NCI-H82 (cell line): Measurements from ENCODE around the gene SMAD7.

ENCODE experiments used
- DNase-seq: peaks from one replicate; lab custom pipeline; 2025; lab: John Stamatoyannopoulos, UW

The SMAD7 gene

DNA sequence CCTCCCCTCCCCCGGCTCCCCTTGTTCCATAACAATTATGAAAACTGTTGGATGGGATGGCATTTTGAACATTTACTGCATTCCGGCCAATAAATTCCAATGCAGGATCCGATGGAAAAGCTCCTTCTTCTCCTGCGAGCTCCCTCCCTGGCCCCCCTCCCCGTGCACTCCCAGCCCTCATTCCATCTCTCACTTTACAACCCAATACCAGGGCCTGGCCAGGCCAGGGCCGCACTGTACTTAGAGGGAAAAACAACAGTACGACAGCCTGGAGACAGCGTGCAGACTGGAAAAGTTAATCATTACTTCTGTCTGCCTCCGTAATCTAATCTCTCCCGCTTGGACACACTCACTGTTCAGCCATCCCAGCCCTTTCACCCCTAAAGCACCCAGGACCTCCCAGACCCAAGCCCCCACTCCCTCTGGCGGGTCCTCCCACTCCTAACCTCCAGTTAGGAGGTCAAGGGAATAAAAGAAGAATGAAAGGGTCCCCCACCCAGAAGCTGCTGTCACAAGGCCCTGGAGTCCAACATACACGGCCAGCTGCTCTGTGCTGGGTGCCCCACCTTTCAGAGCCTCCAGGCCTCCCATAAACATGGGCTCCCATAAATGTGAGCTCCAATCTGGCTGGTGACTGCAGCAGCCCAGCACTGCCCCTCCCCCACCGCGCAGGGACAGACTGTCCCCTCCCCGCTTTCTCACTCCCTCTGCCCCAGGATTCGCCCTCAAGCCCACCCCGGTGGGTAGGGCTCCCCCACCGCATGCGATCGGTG, 20.6 kb downstream of the SMAD7 start:
- DNase-seq = no peak

DNA sequence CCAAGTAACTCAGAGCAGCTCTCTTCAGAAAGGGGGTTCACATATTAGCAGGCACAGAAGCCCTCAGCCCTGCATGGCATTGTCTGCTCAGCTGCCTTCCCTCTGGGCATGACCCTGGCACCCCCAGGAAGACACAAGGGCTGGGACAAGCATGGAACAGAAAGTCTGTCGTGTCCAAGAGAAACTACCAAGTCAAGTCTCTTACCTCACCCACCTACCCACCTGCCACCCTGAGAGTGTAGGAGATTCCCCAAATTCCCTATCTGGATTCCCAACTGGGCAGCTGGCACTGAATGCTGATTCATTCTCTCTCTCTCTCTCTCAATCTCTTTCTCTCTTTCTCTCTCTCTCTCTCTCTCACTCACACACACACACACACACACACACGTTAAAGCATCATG, 21.6 kb downstream of the SMAD7 start:
- no peak for DNase-seq

DNA sequence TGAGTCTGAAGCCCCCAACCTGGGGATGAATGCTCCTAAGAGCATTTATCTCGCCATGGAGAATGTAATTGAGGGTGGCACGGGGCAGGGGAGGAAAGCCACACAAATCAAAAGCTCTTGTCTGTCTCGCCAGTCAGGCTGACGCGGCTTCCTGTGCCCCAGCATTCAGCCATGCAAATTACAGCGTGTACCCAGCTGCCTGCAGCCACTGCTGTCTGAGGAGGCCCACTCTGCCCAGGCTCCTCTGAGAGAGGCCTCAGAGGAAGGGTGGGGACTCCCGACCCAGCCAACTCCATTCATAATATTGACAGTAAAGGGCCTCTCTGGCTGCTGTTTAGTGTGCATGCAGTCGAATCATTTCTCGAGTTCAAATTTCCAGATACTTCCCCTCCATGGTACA, 22.0 kb downstream of the SMAD7 start:
- DNase-seq = no peak

DNA sequence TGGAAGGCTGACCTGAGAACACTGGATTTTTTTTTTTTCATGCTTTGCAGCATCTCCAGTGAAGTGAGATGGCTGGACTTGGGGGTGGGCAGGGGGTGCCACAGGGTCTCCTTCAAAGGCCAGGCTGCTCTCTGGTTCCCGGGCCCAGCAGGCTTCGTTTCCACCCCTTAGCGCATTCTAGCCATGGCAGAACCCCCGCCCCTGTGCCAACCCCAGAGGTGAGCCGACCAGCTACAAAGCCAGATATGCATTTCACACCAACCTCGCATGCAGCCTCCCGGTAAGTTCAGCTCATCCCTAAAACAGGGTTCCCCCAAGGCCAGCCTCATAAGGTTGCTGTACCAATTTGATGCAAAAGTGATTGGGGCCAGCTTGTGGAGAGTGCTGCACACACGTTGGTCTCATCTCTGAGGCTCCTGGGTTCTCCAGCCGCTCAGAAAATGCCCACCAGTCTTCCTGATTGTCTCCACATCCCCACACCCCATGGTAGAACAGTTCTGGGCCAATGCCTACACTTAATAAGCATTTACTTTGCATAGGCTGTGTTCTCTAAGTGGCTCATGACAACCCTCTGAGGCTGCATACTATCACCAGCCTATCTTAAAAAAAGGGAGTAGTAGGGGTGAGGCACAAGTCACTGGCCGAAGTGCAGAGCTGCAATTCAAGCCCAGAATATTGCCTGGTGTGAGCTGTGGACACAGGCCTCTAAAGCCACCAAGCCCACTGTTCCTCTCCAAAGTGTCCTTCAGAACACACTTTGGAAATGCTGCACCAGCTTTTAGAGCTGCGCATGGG, 23.3 kb downstream of the SMAD7 start:
- DNase-seq = no peak

DNA sequence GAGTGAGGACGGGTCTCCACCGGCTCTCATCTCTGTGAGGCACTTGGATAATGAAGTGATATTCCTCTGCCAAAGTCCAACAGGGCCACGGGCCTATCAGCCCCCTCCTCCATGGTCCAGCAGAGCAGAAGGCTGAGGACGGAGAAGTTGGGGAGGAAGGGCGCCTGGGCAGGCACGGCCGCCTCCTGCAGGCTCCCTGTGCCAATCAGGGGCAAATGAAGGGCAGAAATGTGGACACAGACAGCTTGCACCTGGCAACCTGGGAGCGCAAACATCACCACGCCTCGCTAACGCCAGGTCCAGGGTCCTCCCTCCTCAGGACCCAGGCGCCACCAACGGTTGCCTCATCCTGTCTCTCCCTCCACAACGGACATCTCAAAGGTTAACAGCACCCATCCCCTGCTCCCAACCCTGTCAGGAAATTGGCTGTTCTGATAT, 24.3 kb downstream of the SMAD7 start:
- DNase-seq = no peak

DNA sequence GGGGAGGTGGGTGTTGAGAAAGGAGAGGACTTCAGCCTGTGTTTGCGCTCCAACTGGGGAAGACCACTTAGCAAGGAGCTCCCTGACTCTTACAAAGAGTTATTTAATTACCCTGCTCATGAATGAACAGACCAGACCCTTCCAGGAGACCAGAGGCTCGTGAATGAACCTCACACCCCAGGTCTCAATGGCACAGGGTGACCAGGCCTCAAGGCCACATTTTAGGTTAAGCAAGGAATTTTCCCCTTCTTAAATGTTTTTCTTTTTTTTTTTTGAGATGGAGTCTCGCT, 25.3 kb downstream of the SMAD7 start:
- DNase-seq = no peak

DNA sequence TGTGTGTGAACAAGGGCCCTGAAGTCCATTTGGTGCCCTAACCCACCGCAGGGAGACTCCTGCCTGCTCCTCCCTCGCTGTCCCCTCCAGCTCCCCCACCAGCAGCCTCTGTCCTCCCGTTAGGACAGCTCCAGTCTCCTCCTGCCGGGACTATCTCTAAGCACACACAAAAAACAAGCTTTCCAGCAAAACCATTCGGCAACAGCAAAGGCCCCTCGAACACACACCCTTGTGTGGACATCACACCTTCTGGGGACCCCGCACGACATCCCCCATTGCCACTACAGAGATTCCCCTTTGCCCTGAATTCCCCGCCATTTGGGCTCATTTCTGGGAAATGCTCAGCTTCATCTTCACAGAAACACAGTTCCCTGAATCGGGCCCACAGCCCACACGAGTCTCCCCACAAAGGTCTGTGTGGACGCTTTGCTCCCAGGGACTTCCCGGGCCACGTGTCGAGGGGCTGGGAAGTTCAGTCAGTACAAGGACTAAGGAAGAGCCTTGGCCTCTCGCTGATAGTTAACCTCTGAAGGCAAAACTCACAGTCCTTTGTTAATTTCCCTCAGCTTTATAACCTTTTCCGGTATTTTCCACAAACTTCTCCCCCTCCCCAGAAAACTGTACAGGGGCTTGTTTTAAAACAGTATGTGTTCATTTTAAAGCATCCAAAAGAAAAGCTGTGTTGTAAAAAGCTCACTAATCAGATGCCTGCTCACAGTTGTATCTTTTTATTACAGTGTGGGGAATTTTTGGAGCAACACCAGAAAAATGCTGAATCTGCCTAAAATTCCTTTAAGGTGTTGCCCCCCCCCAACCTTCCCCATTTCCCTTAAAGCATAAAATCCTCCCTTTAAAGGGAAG, 25.9 kb downstream of the SMAD7 start:
- DNase-seq = no peak

DNA sequence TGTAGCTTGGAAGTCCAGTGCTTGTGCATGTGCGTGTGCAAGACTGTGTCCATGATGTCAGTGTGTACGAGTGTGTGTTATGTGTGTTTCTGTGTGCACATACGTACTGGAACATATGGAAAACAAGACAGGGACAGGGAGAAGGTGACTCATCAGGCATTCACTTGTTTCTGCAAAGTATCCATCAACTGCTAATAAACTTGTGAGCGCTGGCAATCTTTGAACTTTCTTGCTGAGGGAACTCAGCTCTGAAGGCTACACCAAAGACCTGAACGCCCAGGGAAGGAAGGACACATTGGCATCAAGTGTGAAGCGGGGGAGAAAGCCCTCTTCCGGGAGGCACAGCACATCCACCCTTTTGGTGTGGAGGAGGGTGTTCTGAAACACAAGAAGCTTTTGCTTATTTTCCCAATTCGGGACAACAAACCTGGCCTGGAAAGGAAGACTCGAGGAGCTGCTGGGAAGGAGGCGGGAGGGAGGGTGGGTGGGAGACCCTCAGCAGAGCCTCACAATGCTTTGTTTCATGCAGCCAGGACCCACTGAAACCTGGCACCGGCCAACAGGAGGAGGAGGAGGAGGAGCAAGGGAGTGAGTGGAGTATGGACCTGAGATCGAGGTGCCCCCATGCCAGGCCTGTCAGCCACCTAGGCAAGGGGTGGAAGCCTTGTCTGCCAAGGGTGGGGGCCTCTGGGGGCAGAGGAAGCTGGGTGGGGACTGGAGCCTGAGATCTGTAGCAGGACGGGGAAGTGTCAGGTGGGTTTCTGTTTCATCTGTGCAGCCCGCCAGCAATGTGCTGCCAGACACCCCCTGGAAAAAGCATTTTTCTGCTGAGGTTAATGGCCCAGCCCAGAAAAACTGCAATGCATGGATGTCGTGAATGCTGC, 26.8 kb downstream of the SMAD7 start:
- no peak for DNase-seq

DNA sequence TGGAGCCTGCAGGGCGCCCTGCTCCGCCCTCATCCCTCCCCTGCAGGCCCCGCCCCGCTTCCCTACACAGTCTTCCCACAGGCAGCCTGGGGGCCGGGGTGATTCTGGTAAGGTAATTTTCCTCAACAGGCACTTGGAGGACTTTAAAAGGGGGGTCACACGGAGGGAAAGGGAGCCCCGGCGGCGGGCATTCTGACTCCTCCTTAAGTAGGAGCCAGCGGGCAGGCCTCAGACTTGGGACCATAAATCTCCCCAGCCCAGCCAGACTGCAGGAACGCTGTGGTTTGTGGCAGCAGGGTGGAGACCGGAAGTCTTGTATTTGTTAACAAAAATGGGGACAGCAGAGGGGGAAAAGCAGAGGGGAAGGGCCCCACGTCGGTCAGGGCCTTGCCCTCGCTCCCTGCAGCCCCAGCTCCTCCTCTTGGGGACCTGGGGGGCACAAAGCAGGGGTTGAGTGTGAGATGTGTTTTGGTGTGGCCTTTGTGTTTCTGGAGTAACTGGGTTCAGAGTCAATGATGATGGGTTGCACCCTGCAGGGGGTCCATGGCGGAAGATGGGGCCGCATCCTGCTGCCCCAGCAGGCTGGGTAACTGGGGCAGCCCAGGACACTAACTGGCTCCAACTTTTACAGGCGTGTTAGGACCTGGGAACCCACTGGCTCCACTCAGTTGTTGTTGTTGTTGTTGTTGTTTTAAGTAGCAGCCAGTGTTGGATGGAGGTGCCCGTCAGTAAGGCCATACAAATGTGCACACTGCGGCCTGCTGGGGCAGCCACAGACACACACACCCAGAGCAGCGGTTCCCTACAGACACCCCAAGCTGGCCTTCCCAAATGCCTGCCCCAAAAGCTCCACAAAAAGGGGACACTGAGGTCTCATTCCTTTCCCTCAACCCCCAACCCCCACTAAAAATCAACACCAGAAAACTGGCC, 27.7 kb downstream of the SMAD7 start:
- no peak for DNase-seq

DNA sequence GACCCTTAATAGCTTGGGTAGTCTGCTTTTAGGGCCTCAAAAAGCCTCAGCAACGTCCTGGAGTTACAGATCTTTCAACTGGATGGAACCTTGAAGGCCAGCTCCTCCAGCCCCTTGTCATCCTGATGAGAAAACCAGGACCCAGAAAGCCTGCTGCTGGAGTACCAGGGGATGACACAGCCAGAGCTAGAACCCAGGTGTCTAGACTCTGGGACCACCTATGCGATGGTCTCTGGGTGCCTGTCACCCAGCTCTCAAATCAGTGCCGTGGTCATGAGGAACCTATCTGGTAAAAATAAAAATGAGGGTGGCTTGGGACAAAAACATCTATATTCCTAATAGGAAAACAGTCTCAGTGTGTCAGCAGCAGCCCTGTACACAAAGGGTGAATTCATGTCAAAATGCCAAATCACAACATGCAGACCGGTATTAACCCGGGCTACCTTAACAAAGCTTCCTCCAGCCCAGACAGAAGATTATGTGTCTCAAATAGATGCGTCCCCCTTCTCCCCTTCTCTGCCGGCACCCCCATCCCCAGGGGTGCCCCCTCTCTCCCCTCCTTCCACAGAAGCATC, 28.5 kb downstream of the SMAD7 start:
- DNase-seq = no peak

DNA sequence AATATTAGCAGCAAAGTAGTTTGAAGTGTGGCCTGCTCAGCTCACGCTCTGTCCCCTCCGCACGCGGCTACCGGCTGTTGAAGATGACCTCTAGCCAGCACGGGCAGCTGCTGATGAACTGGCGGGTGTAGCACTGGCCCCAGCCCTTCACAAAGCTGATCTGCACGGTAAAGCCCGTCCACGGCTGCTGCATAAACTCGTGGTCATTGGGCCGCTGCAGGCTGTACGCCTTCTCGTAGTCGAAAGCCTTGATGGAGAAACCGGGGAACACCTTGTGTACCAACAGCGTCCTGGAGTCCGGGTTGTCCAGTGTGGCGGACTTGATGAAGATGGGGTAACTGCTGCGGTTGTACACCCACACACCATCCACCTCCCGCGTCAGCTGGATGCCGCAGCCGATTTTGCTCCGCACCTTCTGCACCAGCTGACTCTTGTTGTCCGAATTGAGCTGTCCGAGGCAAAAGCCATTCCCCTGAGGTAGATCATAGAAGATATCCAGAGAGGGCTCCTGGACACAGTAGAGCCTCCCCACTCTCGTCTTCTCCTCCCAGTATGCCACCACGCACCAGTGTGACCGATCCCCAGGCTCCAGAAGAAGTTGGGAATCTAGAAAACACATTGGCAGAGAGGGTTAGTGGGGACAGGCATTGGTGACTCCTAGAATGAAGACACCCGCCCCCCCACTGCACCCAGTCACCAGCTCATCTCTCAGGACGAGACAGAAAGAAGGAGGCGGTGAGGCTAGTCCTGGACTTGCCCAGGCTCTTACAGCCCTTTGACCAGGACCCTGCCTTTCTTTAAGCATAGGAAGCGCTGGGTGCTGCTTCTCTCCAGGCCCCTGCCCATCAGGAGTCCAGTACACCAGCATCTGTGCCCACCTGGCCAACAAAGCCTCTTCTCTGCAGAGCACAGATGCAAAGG, 29.2 kb downstream of the SMAD7 start:
- DNase-seq = no peak

DNA sequence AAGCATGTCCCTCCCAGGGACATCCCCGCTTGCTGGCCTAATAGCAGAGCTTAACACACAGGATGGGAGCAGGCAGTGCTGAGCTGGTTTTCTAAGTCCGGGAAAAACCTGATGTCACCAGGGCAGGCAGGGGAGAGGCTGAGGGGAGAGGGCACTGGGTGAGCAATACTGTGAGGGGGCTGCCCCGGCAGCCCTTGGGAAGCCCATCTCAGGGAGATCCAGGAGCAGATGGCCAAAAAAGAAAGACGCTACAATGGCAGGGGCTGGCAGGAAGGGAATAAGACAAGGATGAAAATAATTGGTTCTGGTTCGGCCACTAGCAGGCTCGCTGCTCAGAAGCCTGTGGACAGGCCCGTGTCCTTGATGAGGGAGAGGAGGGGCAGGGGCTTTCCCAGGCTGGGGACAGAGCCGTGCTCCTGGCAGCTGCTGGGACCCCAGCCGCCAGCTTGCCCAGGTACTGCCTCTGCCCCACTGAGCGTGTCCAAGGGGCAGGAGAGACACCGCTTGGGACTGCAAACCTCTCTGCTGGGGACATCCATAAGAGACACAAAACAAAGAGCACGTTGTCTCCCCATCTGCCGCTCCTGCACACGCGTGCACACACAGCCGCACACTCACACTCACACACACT, 30.2 kb downstream of the SMAD7 start:
- no peak for DNase-seq

DNA sequence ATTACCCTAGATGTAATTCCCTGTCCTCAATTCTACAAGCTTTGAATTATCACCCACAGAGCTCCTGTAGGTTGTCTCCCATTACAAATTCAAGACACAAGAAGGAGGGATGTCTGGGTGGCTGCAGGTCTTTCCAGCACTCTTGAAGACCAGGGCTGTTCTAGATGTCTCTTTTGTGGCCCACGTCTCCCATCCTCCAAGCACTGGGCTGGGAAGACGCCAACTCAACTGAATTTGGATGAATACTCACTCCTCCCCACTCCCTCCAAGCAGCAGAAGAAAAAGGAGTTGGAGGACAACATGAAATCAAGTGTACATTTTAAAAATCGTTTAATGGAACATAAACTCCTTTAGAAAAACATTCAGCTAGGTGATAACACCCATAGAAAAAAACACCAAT, 31.2 kb downstream of the SMAD7 start:
- no peak for DNase-seq

DNA sequence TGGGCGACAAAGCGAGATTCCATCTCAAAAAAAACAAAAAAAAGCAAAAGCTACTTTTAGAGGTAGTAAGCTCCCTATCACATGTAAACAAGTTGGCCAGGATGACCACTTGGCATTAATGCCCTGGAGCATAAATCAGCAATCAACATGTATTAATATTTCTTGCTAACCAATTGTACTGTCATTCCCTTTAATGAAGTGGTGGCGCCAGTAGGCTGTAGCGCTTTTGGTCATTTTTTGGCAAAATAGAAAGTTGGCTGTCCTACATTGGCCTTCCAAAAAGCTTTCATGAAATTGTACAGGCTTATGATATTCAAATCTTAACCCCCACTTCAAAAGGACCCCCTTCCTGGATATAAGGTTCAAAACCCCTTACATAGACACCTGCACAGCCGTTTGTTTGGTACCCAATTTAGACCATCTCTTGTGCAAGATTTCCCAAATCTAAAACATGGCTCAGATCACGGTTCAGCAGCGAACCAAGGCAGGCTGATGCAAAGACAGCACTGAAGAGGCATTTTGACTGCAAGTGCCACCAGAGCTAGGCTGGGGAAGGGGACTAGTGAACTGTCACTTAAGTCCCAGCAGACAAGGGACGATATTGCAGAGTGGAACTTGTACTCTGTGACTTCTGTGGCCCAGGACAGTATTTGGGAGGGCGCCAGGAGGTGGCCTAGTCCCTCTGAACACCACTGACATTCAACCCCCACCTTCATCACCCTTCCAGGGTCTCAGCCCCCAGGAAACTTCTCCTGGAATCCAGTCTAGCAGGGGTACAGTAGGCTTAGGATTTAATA, 31.9 kb downstream of the SMAD7 start:
- no peak for DNase-seq

DNA sequence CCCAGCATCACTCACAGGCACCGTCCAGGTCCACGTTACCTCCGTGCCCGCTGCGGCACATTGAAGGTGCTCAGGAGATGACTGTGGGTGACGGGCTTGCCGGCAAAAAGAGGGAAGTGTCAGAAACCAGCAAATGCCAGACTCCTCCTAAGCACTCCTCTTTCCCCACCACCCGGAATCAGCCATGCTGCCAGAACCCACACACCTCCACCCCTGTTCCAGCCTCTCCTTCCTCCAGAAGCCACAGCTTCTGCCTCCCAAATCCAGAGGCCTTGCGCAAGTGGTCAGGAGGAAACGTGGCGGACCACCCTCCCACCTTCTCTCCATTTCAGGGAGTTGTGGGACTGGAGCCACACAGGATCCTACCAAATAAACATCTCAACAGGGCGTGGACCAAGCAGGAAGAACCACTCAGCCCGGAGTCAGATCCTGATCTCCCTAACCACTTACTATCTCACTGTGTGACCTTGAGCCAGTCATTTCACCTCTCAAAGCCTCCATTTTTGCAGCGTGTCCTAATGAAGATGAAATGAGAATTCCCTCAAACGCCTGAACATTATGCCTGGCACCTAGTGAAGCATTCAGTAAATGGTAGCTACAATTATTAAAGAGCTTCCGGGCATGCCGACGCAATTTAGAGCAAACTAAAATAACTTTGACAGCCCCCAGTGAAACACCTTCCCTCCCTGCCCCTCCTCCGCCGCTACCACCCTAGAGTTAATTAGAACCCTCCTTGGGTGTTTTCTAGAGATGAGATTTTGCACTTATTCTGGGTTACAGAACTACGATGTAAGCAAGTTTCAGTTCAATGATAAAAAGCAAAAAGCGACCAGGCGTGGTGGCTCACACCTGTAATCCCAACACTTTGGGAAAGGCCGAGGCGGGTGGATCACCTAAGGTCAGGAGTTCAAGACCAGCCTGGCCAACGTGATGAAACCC, 32.9 kb downstream of the SMAD7 start:
- no peak for DNase-seq

DNA sequence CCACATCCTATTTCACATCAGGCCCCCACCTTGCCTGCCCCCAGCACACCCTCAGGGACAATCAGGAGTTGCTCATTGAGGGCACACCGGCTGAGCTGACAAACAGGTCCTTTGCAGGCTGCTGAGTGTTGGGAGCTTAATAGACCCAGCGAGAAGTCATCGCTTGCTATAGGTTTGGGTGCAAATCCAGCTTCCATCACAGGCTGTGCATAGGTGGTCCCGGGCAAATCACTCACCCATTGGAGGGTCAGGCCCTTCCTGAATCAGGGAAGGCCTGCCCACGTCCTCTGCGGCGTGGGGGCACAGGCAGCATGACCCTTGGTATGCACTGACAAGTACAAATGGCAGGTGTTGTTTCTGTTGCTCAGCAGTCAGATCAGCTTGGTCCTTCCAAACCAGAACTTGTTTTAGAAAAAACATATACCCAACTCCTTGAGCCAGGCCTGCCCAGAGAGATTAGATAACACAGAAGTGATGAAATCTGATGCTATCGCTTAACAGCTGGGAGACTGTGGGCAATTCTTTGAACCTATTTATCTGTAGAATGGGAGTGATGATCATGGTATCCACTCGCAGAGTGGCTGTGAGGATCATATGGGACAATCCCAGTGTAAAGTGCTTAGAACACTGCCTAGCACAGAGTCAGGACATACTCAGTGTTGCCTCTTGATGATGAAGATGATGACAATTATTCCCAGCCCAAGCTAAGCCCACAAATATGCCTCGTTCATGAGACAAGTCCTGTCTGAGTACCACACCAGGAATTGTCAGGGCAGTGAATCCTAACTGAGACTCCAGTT, 34.9 kb downstream of the SMAD7 start:
- DNase-seq = no peak
